WTC11 (cell line): ENCODE data around the gene TNPO1.

Source experiments
- ATF6 ChIP-seq: sonication (generic); formaldehyde crosslinking; IDR thresholded peaks from 2 replicates; pipeline ENCODE4 v1.8.1; 2023; ENCODE audit warnings: mild to moderate bottlenecking, missing genetic modification reagents
- CTCF ChIP-seq: fragments of 200-600 bp; IDR thresholded peaks from 2 replicates; pipeline ENCODE4 v1.8.0; 2022; ENCODE audit warnings: antibody characterized with exemption
- FOXP4 ChIP-seq: sonication (generic); formaldehyde crosslinking; IDR thresholded peaks from 2 replicates; pipeline ENCODE4 v1.8.0; 2022; ENCODE audit warnings: mild to moderate bottlenecking, missing genetic modification reagents
- JAZF1 ChIP-seq: fragments of 250-450 bp; sonication (Bioruptor Pico); IDR thresholded peaks from 2 replicates; pipeline ENCODE4 v1.9.0; 2021; ENCODE audit warnings: moderate library complexity, mild to moderate bottlenecking, inconsistent platforms
- TP53 ChIP-seq: sonication (generic); formaldehyde crosslinking; IDR thresholded peaks from 2 replicates; pipeline ENCODE4 v1.8.1; 2023; ENCODE audit warnings: mild to moderate bottlenecking, missing genetic modification reagents
- USF2 ChIP-seq: sonication (generic); formaldehyde crosslinking; IDR thresholded peaks from 2 replicates; pipeline ENCODE4 v1.8.1; 2023; ENCODE audit warnings: mild to moderate bottlenecking, missing genetic modification reagents, moderate library complexity
- ZBTB21 ChIP-seq: sonication (generic); formaldehyde crosslinking; IDR thresholded peaks from 2 replicates; pipeline ENCODE4 v1.8.1; 2023; ENCODE audit warnings: mild to moderate bottlenecking, missing genetic modification reagents, borderline replicate concordance

- TF ChIP-seq USF2 (no peak), CTCF (no peak), FOXP4 (CRISPR knock-in tag) (no peak), JAZF1 (CRISPR knock-in tag) (no peak), ZBTB21 (no peak), TP53 (CRISPR knock-in tag) (no peak), ATF6 (CRISPR knock-in tag) (no peak)
Observed at GRCh38 chr5:72871366-72872024, 55.0 kb downstream of the TNPO1 start.
